Activated CD4-positive, alpha-beta memory T cell treated with anti-CD3 and anti-CD28 coated beads, Interleukin-2, amount 10 ng/mL, durations not matched to agents 7 days and 5 days (primary cell): Measurements from ENCODE around the gene HOXA3. TPM values are rescaled to one million over a fixed set of nuclear protein-coding genes. Genes with fewer than 3 reads are reported as not detected.

Source experiments
- CTCF ChIA-PET: fragments of 350-600 bp; sonication (Branson Sonifier 250); formaldehyde crosslinking; loops from one replicate; lab custom pipeline; 2021; ENCODE audit warnings: antibody characterized with exemption, inconsistent platforms; lab: Charles Lee
- POLR2A ChIA-PET: fragments of 350-600 bp; sonication (Branson Sonifier 250); formaldehyde crosslinking; loops from one replicate; lab custom pipeline; 2021; ENCODE audit warnings: antibody characterized with exemption; lab: Charles Lee
- DNase-seq: peaks from one replicate; pipeline ENCODE4 v3.0.0-alpha.2; 2020
- H3K27ac Mint-ChIP-seq: one replicate; pipeline ENCODE4 v1.8.0; 2021; ENCODE audit warnings: mild to moderate bottlenecking, mixed read lengths
- H3K27me3 Mint-ChIP-seq: one replicate; pipeline ENCODE4 v1.8.0; 2021; ENCODE audit warnings: mixed read lengths
- H3K36me3 Mint-ChIP-seq: one replicate; pipeline ENCODE4 v1.8.0; 2021; ENCODE audit warnings: low read depth, mixed read lengths
- H3K4me1 Mint-ChIP-seq: one replicate; pipeline ENCODE4 v1.8.0; 2021; ENCODE audit warnings: mixed read lengths
- H3K4me3 Mint-ChIP-seq: one replicate; pipeline ENCODE4 v1.8.0; 2021; ENCODE audit warnings: mild to moderate bottlenecking, mixed read lengths
- H3K9me3 Mint-ChIP-seq: one replicate; pipeline ENCODE4 v1.8.0; 2021; ENCODE audit warnings: mixed read lengths
- total RNA-seq, 2 experiments: library from RNA; stranded (reverse); gene quantifications; one replicate each; pipeline ENCODE4 v1.2.3, GENCODE V29; 2021

HOXA3 gene
- total RNA-seq, 2 experiments from 2014 or later: not detected

DNA sequence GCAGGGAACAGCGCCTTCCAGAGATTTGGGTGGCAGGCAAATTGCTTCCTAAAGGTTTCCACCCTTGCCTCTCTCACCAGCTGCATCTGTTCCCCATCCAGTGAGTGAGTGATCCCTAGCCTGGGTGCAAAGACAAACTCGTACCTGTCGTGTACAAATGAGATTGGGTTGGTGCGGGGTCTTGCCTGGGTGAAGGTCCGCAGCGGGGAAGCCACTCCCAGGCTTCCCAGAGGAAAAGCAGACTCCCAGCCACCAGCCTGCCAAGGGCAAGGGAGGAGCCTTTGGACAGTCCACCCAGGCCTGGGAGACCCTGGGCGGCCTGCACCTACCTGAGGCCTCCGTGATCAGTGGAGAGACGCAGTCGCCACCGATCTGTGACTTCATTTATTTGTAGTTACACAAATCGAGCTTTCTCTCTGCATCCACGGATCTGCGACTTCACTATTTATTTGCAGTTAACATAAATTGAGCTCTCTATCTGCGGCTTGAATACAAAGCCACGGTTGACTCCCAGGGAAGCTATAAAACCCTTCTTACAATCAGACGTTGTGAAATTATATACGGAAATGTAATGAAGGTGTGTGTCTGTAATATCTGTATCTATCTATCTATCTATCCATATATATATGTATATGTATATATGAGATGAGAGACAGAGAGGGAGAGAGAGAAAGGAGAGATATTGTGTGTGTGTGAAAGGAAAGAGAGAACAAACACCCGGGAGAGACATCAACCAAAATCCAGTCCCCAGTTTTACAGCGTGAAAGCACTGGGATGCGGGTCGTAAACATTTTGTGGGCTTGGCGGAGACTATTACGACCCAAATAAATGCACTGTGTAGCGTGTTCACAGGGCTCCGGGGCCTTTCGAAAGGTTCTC, 7.1 kb upstream of the HOXA3 start:
- H3K9me3 Mint-ChIP-seq: no peaks in the 10 kb centered on the region
- ChIA-PET POLR2A (no interaction called here), CTCF (interaction anchor here (0.9 to 1.6 kb wide), 8 partner anchors 10 to 790 kb away, joined by 3 to 8 read pairs (median 4); no protein-coding TSS in a partner anchor)
- H3K36me3 Mint-ChIP-seq: peaks cover 3% of the 10 kb centered on the region
- no peak for DNase-seq
- peaks cover 88% of the 10 kb centered on the region for H3K27me3 Mint-ChIP-seq
- peaks cover 21% of the 10 kb centered on the region for H3K4me1 Mint-ChIP-seq
- H3K4me3 Mint-ChIP-seq: no peak overlapping the region
- no peak overlapping the region for H3K27ac Mint-ChIP-seq

DNA sequence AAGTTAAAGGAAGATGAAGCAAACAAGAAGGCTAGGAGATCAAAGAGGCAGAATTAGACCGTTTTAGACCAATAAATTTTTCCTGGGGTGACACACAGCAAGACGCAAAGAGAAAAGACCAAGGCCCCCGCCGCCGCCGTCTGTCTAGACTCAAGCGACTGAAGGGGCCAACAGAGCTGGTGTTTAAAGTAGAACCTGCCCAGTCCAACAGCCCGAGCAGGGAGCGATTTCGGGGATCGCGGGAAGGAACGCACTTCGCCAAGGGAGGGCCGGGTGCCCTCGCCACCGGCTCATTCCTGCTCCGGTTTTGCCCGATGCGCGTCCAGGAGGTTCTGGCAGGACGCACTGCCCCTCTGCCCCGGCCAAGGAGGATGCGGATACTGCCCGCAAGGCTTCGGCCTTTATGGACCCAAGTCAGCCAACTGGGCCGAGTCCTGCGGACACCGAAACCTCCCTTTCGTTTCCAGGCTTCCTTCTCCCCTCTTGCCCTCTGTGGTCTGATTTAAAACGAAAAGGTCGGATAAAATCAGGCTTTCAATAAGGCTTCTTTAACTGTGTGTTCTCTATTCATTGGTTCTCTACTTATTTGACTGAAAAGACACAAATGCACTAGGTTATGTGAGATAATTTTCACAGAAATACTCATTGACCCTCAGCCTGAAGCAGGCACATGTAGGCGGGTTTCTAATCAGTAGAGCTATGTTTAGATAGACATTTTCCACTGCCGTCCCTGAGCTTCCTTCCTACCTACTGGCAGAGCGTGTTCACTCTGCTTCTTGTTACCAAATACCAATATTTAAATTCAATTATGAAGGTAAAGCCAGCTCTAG, 6.3 kb upstream of the HOXA3 start:
- peaks cover 21% of the 10 kb centered on the region for H3K4me1 Mint-ChIP-seq
- H3K27me3 Mint-ChIP-seq: peaks cover 88% of the 10 kb centered on the region
- peaks cover 3% of the 10 kb centered on the region for H3K36me3 Mint-ChIP-seq
- no peaks in the 10 kb centered on the region for H3K9me3 Mint-ChIP-seq
- CTCF ChIA-PET: interaction anchor here (1.0 to 1.6 kb wide), 7 partner anchors 9 to 304 kb away, joined by 3 to 8 read pairs (median 4); no protein-coding TSS in a partner anchor
- H3K27ac Mint-ChIP-seq: no peak overlapping the region
- POLR2A ChIA-PET: no interaction called here
- DNase-seq: no peak
- no peak overlapping the region for H3K4me3 Mint-ChIP-seq

DNA sequence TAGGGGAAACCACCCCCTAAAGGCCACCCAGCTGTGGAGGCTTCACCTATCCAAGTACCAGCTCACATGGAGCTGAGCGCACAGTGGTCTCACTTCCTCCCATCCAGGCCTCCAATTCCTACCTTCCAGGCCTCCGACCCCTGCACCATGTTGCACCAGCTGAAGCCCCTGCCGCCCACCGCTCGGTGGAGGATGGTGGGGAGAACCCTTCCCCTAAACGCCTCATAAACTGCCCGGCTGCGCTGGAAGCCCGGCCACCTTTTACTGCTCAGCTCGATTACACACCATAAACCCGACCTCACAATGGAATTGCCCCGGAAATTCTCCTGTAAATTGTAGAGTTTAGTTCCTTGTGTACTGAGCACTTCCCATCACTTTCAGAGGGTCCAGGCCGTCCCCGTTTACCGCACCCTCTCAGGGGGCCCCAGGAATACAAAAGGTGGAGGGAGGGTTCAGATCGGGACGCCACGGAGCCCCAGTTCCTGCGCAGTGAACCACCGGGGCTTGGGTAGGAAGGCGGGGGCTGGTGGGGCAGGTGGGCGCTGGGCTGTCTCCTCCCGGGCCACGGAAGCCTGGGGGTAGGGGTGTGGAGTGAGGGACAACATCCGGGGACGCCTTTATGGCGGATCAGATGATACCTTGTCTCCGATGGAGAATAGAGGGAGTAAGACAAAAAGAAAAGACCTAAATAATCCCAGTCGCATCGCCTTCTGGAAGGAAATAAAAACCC, 5.5 kb upstream of the HOXA3 start:
- no peak overlapping the region for H3K4me3 Mint-ChIP-seq
- DNase-seq: no peak
- ChIA-PET POLR2A (no interaction called here), CTCF (interaction anchor here (1.3 kb wide), 1 partner anchor 38 kb away, joined by 6 read pairs; no protein-coding TSS in a partner anchor)
- peaks cover 89% of the 10 kb centered on the region for H3K27me3 Mint-ChIP-seq
- H3K9me3 Mint-ChIP-seq: no peaks in the 10 kb centered on the region
- H3K27ac Mint-ChIP-seq: peak overlapping the region; percentile 48
- H3K36me3 Mint-ChIP-seq: peaks cover 3% of the 10 kb centered on the region
- peaks cover 21% of the 10 kb centered on the region for H3K4me1 Mint-ChIP-seq

DNA sequence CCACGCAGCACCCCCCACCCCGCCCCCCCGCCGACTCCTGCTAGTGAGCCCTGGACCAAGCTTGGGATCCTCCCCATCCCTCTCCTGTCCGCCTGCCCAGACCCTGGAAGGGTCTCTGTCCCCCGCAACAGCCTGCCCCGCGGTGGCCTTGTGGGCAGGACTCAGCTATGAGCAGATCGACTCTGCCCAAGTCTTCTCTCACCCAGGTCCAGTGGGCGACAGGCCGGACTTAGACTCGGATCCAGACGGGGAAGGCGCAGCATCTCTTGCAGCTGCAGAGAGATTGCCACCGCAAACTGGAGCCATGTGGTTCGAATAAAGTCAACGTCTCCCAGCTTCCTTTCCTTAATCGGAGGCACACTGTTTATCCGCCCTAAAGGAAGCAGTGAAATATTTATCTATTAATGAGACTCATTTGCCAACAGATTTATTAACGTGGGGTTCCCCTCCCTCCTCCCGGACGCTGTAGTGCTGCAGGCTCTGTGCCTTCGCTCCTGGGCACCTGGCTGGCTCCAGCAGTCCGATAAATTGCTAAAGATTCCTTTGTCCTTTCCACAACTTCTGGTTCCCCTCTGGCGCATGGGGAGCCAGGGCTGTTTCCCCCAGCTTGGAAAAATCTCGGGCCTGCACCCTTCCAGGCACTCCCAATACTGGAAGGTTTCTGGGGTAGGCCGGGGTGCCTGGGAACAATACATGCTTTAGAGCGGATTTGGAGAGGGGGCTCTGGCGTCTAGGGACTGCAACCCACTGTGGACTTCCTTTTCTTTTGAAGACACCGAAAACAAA, 4.7 kb upstream of the HOXA3 start:
- peak overlapping the region; percentile 27 for H3K4me3 Mint-ChIP-seq
- no peak for DNase-seq
- H3K36me3 Mint-ChIP-seq: peaks cover 3% of the 10 kb centered on the region
- CTCF ChIA-PET: interaction anchor here (1.3 kb wide), 1 partner anchor 39 kb away, joined by 6 read pairs; no protein-coding TSS in a partner anchor
- H3K27ac Mint-ChIP-seq: peak overlapping the region; percentile 48
- H3K9me3 Mint-ChIP-seq: no peaks in the 10 kb centered on the region
- peaks cover 87% of the 10 kb centered on the region for H3K27me3 Mint-ChIP-seq
- peaks cover 22% of the 10 kb centered on the region for H3K4me1 Mint-ChIP-seq
- POLR2A ChIA-PET: no interaction called here

DNA sequence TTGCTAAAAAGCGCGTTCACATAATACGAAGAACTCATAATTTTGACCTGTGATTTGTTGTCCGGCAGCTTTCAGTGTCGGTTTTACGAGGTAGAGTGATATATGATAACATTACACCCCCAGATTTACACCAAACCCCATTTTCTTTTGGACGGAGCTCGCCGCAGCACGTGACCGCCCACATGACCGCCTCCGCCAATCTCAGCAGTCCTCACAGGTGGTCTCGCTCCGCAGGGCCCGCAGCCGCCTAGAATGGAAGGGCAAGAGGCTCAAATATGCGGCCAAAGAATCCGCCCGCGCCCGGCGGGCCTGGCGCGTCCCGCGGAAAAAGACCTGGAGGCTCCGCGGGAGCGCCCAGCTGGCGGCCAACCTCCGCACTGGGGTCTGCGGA, 4.1 kb upstream of the HOXA3 start, which contains the start of gene HOXA7:
TSS of gene HOXA7 (minus strand) at position 168 of the 391 bp plus-strand sequence. CDS start at position 38, 130 bp downstream.
- Mint-ChIP-seq H3K4me1 (peaks cover 28% of the 10 kb centered on the region), H3K36me3 (peaks cover 6% of the 10 kb centered on the region), H3K27ac (peak within 1 kb of the TSS; percentile 48), H3K4me3 (peak within 1 kb of the TSS; percentile 54), H3K9me3 (no peaks in the 10 kb centered on the region), H3K27me3 (peaks cover 88% of the 10 kb centered on the region)
- DNase-seq: no peak
- ChIA-PET POLR2A (no interaction called here), CTCF (no interaction called here)

DNA sequence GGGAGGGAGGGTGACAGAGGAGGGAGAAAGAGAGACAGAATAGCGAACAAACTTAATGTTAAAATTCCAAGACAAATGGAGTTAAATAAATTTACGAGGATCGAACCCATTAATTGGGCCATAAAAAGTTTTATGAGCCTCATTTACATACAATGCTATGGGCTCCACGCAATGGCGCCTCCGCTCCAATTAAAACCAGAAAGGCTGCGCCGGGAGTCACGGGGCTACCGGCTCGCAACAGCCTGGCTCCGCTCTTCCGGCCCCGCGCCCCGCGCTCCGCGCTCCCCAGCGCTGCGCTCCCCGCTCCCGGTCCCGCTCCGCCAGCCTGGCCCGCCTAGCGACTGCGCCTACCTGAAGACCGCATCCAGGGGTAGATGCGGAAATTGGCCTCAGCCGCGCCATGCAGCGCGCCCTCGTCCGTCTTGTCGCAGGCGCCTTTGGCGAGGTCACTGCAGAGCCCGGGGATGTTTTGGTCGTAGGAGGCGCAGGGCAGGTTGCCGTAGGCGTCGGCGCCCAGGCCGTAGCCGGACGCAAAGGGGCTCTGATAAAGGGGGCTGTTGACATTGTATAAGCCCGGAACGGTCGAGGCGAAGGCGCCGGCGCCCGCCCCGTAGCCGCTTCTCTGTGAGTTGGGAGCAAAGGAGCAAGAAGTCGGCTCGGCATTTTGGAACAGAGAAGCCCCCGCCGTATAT, 3.6 kb upstream of the HOXA3 start:
- Mint-ChIP-seq H3K36me3 (peaks cover 8% of the 10 kb centered on the region), H3K27ac (peak overlapping the region; percentile 35), H3K4me1 (peaks cover 29% of the 10 kb centered on the region), H3K9me3 (no peaks in the 10 kb centered on the region), H3K4me3 (peak overlapping the region; percentile 54), H3K27me3 (peaks cover 90% of the 10 kb centered on the region)
- ChIA-PET CTCF (interaction anchor here (0.9 kb wide), 1 partner anchor 40 kb away, joined by 3 read pairs; no protein-coding TSS in a partner anchor), POLR2A (no interaction called here)
- no peak for DNase-seq

DNA sequence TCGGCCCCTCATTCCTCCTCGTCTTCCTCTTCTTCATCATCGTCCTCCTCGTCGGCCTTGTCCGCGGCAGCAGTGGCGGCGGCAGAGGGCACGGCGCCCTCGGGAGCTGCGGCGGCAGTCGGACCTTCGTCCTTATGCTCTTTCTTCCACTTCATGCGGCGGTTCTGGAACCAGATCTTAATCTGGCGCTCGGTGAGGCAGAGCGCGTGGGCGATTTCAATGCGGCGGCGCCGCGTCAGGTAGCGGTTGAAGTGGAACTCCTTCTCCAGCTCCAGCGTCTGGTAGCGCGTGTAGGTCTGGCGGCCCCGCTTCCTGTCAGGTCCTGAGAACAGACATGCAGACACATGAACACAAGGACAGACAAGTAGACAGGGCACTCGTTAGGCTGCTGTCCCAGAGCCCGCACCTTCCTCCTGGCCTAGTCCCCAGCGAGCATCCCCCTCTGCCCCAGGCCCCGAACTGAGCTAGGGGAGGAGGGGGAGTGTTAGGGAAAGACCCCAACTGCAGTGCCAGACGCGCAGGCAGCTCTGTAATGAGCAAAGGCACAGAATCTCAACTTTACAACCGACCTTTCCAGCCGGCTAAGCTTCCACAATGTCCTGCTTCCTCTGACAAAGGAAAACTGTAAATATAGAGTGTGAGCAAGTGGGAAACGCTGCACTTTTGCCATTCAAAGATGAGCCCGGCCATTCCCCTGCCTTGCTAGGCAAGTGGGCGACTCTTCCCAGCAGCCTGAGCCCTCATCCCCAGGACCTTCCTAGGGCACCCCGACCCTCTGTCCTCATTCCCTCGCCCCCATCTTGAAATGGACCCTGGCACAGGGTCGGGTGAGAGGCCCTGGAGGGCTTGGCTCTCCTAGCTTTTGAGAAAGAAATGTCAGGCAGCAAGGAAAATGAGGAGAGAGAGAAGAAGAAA, 2.8 kb upstream of the HOXA3 start:
- POLR2A ChIA-PET: no interaction called here
- CTCF ChIA-PET: interaction anchor here (0.9 kb wide), 1 partner anchor 41 kb away, joined by 3 read pairs; no protein-coding TSS in a partner anchor
- H3K4me3 Mint-ChIP-seq: peak overlapping the region; percentile 54
- H3K36me3 Mint-ChIP-seq: peaks cover 8% of the 10 kb centered on the region
- H3K9me3 Mint-ChIP-seq: no peaks in the 10 kb centered on the region
- H3K27me3 Mint-ChIP-seq: peaks cover 93% of the 10 kb centered on the region
- DNase-seq: no peak
- peaks cover 29% of the 10 kb centered on the region for H3K4me1 Mint-ChIP-seq
- peak overlapping the region; percentile 7 for H3K27ac Mint-ChIP-seq

DNA sequence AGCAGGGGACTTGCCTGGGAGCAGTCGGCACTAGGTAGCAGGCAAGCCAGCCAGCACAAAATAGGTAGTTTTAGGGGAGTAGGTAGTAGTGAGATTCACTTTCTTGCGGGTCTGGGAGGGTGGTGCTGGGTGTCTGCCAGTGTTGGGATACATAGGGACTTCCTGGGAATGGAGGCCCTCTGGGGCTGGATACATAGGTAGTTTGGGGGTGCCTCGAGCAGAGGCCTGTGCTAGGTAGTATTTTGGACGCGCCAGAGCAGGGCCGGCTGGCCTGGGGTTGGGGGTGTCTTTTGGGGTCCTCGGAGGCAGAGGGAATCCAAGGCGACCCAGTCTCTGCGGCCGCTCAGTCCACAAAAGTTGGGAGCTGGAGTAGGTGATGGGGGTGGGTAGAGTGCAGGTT, 2.0 kb upstream of the HOXA3 start:
- Mint-ChIP-seq H3K27ac (no peak overlapping the region), H3K4me1 (peaks cover 25% of the 10 kb centered on the region), H3K4me3 (no peak overlapping the region), H3K27me3 (peaks cover 92% of the 10 kb centered on the region), H3K36me3 (peaks cover 8% of the 10 kb centered on the region), H3K9me3 (no peaks in the 10 kb centered on the region)
- no peak for DNase-seq
- ChIA-PET CTCF (no interaction called here), POLR2A (no interaction called here)

DNA sequence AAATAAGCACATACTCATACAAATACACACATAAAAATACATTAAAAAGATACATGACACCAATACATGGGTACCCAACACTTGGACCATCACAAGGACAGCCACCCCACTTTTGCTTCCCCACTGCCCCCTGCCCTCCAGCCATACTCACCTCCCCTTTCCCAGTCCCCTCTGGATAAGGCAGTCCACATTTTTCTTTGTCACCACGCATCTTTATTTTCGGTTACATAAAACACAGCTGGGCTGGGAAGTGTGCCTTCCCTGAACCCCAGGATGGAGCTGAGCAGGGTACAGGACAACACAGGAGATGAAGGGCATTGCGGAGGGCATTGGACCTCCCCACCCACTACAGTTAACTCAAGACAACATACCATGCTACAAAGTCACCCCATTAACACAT, 1.1 kb upstream of the HOXA3 start:
- Mint-ChIP-seq H3K27me3 (peaks cover 90% of the 10 kb centered on the region), H3K36me3 (peaks cover 8% of the 10 kb centered on the region), H3K9me3 (no peaks in the 10 kb centered on the region), H3K4me3 (no peak overlapping the region), H3K27ac (no peak overlapping the region), H3K4me1 (peaks cover 24% of the 10 kb centered on the region)
- CTCF ChIA-PET: interaction anchor here (0.6 kb wide), 1 partner anchor 472 kb away, joined by 3 read pairs; no protein-coding TSS in a partner anchor
- POLR2A ChIA-PET: interaction anchor here (1.4 kb wide), 1 partner anchor 13 kb away, joined by 3 read pairs; no protein-coding TSS in a partner anchor
- DNase-seq: no peak

DNA sequence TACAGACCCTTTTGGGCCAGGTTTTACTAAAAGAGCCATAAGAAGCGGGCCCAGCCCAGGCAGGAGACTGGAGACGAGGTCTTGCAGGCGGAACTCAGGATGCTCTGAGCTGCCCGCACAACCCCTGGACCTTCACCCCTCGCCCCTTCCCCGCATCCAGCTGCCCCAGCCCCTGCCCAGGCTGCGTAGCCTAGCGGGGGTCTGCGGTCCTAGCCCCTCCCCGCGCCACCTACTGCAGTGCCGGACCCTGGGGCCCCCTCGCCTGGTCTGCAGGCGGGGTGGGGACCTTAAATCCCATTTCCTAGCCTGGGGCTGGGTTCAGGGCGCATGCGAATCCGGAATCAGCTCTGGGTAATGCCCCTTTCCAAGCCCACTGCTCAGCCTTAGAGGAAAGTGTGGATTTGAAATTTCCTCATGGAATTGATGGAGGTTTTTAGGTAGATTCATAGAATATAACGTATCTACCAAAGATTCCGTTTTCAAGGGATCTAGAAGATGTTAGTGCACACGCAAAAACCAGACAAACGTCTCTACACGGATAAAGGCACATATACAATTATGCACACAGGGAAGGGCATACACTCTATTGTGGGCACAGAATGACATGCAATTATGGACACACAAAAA, 546 bp upstream of the HOXA3 start:
- CTCF ChIA-PET: interaction anchor here (1.1 kb wide), 1 partner anchor 8 kb away, joined by 5 read pairs; no protein-coding TSS in a partner anchor
- Mint-ChIP-seq H3K4me1 (peaks cover 26% of the 10 kb centered on the region), H3K9me3 (no peaks in the 10 kb centered on the region), H3K4me3 (no peak overlapping the region), H3K36me3 (peaks cover 8% of the 10 kb centered on the region), H3K27ac (no peak overlapping the region), H3K27me3 (peaks cover 90% of the 10 kb centered on the region)
- POLR2A ChIA-PET: interaction anchor here (0.8 to 1.4 kb wide), 2 partner anchors 13 to 62 kb away, joined by 3 read pairs; no protein-coding TSS in a partner anchor
- no peak for DNase-seq
